ENCODE measurements around the gene AZGP1.

DNA sequence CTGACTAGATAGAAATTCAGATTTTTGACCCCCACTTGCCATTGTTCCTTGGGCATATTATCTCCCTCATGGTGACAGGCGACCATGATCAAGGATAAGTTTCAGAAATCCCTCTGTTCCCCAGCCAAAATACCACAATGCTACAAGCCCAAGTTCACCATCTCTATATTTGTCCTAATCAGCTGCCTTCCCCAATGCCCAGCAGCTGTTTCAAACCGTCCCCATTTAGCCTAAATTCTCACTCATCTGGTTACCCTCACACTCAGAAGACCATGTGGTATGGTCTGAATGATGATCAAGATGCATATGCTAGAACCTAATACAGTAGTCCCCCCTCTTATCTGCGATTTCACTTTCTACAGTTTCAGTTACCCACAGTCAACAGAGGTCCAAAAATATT lies 45.5 kb downstream of the AZGP1 start:
- TF ChIP-seq, protein P1, sequence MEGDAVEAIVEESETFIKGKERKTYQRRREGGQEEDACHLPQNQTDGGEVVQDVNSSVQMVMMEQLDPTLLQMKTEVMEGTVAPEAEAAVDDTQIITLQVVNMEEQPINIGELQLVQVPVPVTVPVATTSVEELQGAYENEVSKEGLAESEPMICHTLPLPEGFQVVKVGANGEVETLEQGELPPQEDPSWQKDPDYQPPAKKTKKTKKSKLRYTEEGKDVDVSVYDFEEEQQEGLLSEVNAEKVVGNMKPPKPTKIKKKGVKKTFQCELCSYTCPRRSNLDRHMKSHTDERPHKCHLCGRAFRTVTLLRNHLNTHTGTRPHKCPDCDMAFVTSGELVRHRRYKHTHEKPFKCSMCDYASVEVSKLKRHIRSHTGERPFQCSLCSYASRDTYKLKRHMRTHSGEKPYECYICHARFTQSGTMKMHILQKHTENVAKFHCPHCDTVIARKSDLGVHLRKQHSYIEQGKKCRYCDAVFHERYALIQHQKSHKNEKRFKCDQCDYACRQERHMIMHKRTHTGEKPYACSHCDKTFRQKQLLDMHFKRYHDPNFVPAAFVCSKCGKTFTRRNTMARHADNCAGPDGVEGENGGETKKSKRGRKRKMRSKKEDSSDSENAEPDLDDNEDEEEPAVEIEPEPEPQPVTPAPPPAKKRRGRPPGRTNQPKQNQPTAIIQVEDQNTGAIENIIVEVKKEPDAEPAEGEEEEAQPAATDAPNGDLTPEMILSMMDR (IDR thresholded peaks at IDR 0.05; ENCODE audit: borderline replicate concordance, extremely low read depth, low read length, poor library complexity, severe bottlenecking) = no peak
- no peak for TF ChIP-seq EZH2 (IDR thresholded peaks at IDR 0.05; ENCODE audit: borderline replicate concordance, low read depth, low read length, severe bottlenecking)

Data from DND-41 (cell line).